ENCODE measurements around the gene NDUFB8. TPM values are rescaled to one million over a fixed set of nuclear protein-coding genes. Genes with fewer than 3 reads are reported as not detected.

Gene NDUFB8
- total and polyA plus RNA-seq, 8 donors: 33.0 to 362 (median 138) TPM

DNA sequence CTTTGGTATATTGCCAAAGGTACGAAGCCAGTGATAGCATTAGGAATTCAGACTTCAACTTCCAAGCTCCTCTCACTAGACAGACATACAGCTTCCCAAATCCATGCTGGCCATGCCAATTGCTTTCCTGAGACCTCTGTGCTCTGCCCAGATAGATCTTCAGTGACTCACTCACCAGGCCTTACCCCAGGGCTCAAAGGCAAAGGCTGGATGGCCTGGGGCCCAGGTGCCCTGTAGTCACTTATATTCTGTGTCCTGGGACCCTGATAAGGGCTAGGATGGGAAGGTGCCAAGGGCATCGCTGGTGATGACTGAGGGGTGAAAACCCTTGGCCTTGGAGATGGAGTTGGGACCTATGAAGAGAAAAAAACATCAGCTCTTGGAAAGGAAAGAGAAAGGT, 39.1 kb downstream of the NDUFB8 start:
- 87 to 94% (median 89%) methylated on average over 2 of the region's 2 CpGs for WGBS, 5 donors
- DNase-seq: no peak

DNA sequence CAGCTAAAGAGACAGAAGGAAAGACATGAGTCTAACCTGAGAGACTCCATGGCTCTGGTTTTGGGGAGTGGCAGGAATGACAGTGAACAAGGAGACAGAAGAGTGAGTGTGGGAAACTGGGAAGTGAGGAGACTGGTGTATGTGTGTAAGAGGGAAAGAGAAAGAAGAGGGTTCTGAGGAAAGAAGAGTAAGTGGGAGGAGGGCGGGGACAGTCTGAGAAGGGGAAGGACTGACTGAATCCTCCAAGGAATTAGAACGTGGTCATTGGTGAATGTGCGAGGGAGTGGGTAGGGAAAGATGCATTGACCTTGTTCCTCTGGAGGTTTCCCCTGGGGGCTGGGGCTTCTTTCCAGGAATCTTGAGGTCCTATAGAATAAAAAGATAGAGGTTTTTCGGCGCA, 40.3 kb downstream of the NDUFB8 start:
- Histone ChIP-seq H3K27me3 (no peaks in the 10 kb centered on the region), H3K4me3 (no peak overlapping the region), H3K27ac (no peak overlapping the region), H3K9me3 (no peaks in the 10 kb centered on the region), H3K4me1 (no peaks in the 10 kb centered on the region), H3K36me3 (peaks cover 19 to 86% (median 71%) of the 10 kb centered on the region in 4 donors)
- 89 to 93% (median 91%) methylated on average over 5 of the region's 5 CpGs for WGBS, 5 donors
- intact Hi-C loops (cut with DNase I; ENCODE audit: low total_unique reads): no loop called here
- no peak for DNase-seq
- no peak for TF ChIP-seq POLR2AphosphoS5 (IDR thresholded peaks at IDR 0.05)
- no peak for TF ChIP-seq POLR2A (IDR thresholded peaks at IDR 0.05)
- TF ChIP-seq, protein P1, sequence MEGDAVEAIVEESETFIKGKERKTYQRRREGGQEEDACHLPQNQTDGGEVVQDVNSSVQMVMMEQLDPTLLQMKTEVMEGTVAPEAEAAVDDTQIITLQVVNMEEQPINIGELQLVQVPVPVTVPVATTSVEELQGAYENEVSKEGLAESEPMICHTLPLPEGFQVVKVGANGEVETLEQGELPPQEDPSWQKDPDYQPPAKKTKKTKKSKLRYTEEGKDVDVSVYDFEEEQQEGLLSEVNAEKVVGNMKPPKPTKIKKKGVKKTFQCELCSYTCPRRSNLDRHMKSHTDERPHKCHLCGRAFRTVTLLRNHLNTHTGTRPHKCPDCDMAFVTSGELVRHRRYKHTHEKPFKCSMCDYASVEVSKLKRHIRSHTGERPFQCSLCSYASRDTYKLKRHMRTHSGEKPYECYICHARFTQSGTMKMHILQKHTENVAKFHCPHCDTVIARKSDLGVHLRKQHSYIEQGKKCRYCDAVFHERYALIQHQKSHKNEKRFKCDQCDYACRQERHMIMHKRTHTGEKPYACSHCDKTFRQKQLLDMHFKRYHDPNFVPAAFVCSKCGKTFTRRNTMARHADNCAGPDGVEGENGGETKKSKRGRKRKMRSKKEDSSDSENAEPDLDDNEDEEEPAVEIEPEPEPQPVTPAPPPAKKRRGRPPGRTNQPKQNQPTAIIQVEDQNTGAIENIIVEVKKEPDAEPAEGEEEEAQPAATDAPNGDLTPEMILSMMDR (IDR thresholded peaks at IDR 0.05): no peak
- no peak for TF ChIP-seq EP300 (IDR thresholded peaks at IDR 0.05)

More for the DNA sequence above, 39.1 kb downstream of the NDUFB8 start:
- H3K27me3 ChIP-seq: no peaks in the 10 kb centered on the region
- H3K4me1 ChIP-seq: no peaks in the 10 kb centered on the region
- TF ChIP-seq POLR2A (IDR thresholded peaks at IDR 0.05) (no peak), EP300 (IDR thresholded peaks at IDR 0.05) (no peak), POLR2AphosphoS5 (IDR thresholded peaks at IDR 0.05) (no peak)
- TF ChIP-seq, protein P1 (IDR thresholded peaks at IDR 0.05): no peak
- peaks cover 19 to 91% (median 82%) of the 10 kb centered on the region in 4 donors for H3K36me3 ChIP-seq
- no peaks in the 10 kb centered on the region for H3K9me3 ChIP-seq
- intact Hi-C loops (cut with DNase I; ENCODE audit: low total_unique reads): no loop called here
- H3K27ac ChIP-seq: no peak overlapping the region
- H3K4me3 ChIP-seq: no peak overlapping the region

DNA sequence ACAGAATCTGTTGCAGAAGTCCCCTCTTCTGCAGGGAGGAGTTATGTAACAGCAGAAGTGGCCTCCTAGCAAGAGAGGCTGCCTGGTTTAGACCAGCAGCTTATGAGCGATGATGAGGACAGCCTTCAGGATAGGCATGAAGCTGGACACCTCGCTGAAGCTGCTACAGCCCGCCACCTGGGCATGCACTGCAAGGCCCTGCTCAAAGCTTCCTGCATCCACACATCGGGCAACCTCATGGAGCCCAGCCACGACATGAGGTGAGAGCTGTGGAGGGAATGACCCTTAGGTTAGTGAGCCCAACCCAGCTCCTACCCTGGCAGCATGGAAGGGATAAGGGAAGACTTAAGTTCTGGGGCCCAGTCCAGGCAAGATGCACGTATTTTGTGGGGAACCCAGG, 42.1 kb downstream of the NDUFB8 start:
- peaks cover 5 to 9% (median 7%) of the 10 kb centered on the region in 4 donors for H3K4me1 ChIP-seq
- 89 to 100% (median 93%) methylated on average over 2 to 6 of the region's 6 CpGs for WGBS, 5 donors
- TF ChIP-seq, protein P1 (IDR thresholded peaks at IDR 0.05): no peak
- TF ChIP-seq POLR2AphosphoS5 (IDR thresholded peaks at IDR 0.05) (no peak), EP300 (IDR thresholded peaks at IDR 0.05) (no peak), POLR2A (IDR thresholded peaks at IDR 0.05) (no peak)
- peaks cover 0 to 7% (median 2%) of the 10 kb centered on the region in 3 donors for H3K27me3 ChIP-seq
- H3K36me3 ChIP-seq: peaks cover 19 to 67% (median 55%) of the 10 kb centered on the region in 4 donors
- H3K4me3 ChIP-seq: no peak overlapping the region
- H3K9me3 ChIP-seq: no peaks in the 10 kb centered on the region
- no peak overlapping the region for H3K27ac ChIP-seq
- no peak for DNase-seq
- intact Hi-C loops (cut with DNase I; ENCODE audit: low total_unique reads): no loop called here

DNA sequence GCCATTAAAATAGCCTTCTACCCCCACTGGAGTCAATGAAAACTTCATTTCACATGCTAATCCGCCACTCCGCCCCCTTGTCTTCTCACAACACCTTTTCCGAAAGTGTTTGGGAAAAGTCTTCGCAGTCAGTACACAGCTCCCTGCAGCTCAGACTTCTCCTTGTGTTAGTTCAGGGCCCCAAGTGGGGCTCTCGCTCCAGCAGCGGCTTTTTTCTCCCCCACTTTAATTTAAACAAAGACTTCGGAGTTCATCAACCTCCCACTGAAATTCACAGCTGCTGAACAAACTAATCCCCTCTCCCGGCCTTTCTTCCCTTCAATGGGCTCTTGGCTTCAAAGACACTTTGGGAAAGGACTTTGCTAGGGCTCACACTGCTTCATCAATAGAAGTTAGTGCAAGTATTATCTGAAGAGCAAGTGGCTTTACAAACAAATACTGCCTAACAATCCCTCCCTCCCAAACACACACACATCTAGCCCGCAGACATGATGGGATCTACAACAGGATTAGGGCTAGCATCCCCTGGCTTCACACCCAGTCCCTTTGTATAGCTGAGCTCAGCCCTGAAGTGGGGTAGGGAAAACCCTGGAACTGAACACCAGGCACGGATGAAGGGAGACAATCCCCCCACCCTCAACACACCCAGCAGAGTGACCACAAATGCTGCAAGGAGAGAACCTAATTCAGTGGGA, 43.7 kb downstream of the NDUFB8 start:
- peaks cover 0 to 19% (median 10%) of the 10 kb centered on the region in 3 donors for H3K27me3 ChIP-seq
- intact Hi-C loops (cut with DNase I; ENCODE audit: low total_unique reads): no loop called here
- H3K27ac ChIP-seq: no peak overlapping the region
- TF ChIP-seq, protein P1 (IDR thresholded peaks at IDR 0.05): no peak
- H3K4me1 ChIP-seq: peaks cover 14 to 23% (median 17%) of the 10 kb centered on the region in 4 donors
- H3K36me3 ChIP-seq: peaks cover 19 to 57% (median 44%) of the 10 kb centered on the region in 4 donors
- no peaks in the 10 kb centered on the region for H3K9me3 ChIP-seq
- WGBS, 5 donors: 87 to 91% (median 89%) methylated on average over 10 of the region's 10 CpGs
- no peak overlapping the region for H3K4me3 ChIP-seq
- no peak for DNase-seq
